Endometrium (tissue), 2 donors: ENCODE measurements around the gene ABI3BP.
"Not testable (repeated sequence)": the region's sequence is repeated elsewhere in the genome, so short reads cannot be mapped to it uniquely, and the experiment has no call there.

Experiments
- FAIRE-seq: peaks from 2 replicates; lab custom pipeline; 2012; peaks lifted over from hg19 to GRCh38; lab: Jason Lieb, UNC
- donor health status: control.
- donor health status: control.

Gene ABI3BP

GRCh38 chr3:100946096-100946495 is 47.1 kb downstream of the ABI3BP start:
- not testable (repeated sequence) for FAIRE-seq

- no peak for FAIRE-seq
Observed at GRCh38 chr3:100941451-100941850, 51.8 kb downstream of the ABI3BP start.

- no peak for FAIRE-seq
Observed at GRCh38 chr3:100941041-100941440, 52.2 kb downstream of the ABI3BP start.

GRCh38 chr3:100936931-100937330 is 56.3 kb downstream of the ABI3BP start:
- no peak for FAIRE-seq

GRCh38 chr3:100932491-100932890 is 60.7 kb downstream of the ABI3BP start:
- FAIRE-seq = no peak

GRCh38 chr3:100928638-100929428 is 64.4 kb downstream of the ABI3BP start:
- no peak for FAIRE-seq

GRCh38 chr3:100927775-100928174 is 65.4 kb downstream of the ABI3BP start:
- no peak for FAIRE-seq

- FAIRE-seq = no peak
Observed at GRCh38 chr3:100915706-100916495, 77.3 kb downstream of the ABI3BP start.

- FAIRE-seq = peak; percentile 4
Observed at GRCh38 chr3:100913870-100914648, 79.2 kb downstream of the ABI3BP start.

- FAIRE-seq = no peak
Observed at GRCh38 chr3:100912976-100913545, 80.2 kb downstream of the ABI3BP start.

GRCh38 chr3:100912571-100912970 is 80.7 kb downstream of the ABI3BP start:
- no peak for FAIRE-seq

- FAIRE-seq = no peak
Observed at GRCh38 chr3:100911956-100912355, 81.3 kb downstream of the ABI3BP start.

- FAIRE-seq = no peak
Observed at GRCh38 chr3:100910986-100911385, 82.2 kb downstream of the ABI3BP start.

GRCh38 chr3:100902572-100902971 is 90.6 kb downstream of the ABI3BP start:
- FAIRE-seq = peak; percentile 79

- FAIRE-seq = no peak
Observed at GRCh38 chr3:100900671-100901335, 92.4 kb downstream of the ABI3BP start.

- no peak for FAIRE-seq
Observed at GRCh38 chr3:100899440-100900091, 93.7 kb downstream of the ABI3BP start.

- FAIRE-seq = no peak
Observed at GRCh38 chr3:100898681-100899080, 94.5 kb downstream of the ABI3BP start.

- FAIRE-seq = no peak
Observed at GRCh38 chr3:100896994-100897393, 96.2 kb downstream of the ABI3BP start.

- FAIRE-seq = no peak
Observed at GRCh38 chr3:100893590-100893989, 99.6 kb downstream of the ABI3BP start.

- FAIRE-seq = no peak
Observed at GRCh38 chr3:100893108-100893507, 100.1 kb downstream of the ABI3BP start.

GRCh38 chr3:100891827-100892226 is 101.4 kb downstream of the ABI3BP start:
- no peak for FAIRE-seq
